Type B pancreatic cell (in vitro differentiated cells): ENCODE measurements around the gene TIGD6. TPM values are rescaled to one million over a fixed set of nuclear protein-coding genes. Genes with fewer than 3 reads are reported as not detected.

Source experiments
- DNase-seq: peaks from one replicate; pipeline ENCODE4 v3.0.0; 2021; ENCODE audit warnings: mixed read lengths; ENCODE audit not compliant: unreplicated experiment; ENCODE audit errors: extremely low spot score
- H3K27ac Mint-ChIP-seq: 2 replicates; pipeline ENCODE4 v1.8.0; 2021; ENCODE audit warnings: mild to moderate bottlenecking, mixed read lengths
- H3K27me3 Mint-ChIP-seq: 2 replicates; pipeline ENCODE4 v1.8.0; 2021; ENCODE audit warnings: mixed read lengths
- H3K36me3 Mint-ChIP-seq: 2 replicates; pipeline ENCODE4 v1.8.0; 2021; ENCODE audit warnings: mixed read lengths
- H3K4me1 Mint-ChIP-seq: one replicate; pipeline ENCODE4 v1.8.0; 2021; ENCODE audit warnings: mixed read lengths; ENCODE audit not compliant: unreplicated experiment
- H3K4me3 Mint-ChIP-seq: 2 replicates; pipeline ENCODE4 v1.8.0; 2021; ENCODE audit warnings: mild to moderate bottlenecking, mixed read lengths
- H3K9me3 Mint-ChIP-seq: 2 replicates; pipeline ENCODE4 v1.8.0; 2021; ENCODE audit warnings: mixed read lengths
- total RNA-seq: library from RNA; stranded (reverse); gene quantifications from 2 replicates; pipeline ENCODE4 v1.2.1, GENCODE V29; 2021; ENCODE audit warnings: low replicate concordance
- TF ChIP-seq, protein P1 (sequence below): fragments of 200-600 bp; sonication (generic); conservative IDR thresholded peaks from 2 replicates; pipeline ENCODE4 v1.5.0; 2021; ENCODE audit warnings: antibody characterized with exemption, mild to moderate bottlenecking

Gene TIGD6
- total RNA-seq, 1 donor from 2014 or later = 4.9 TPM

DNA sequence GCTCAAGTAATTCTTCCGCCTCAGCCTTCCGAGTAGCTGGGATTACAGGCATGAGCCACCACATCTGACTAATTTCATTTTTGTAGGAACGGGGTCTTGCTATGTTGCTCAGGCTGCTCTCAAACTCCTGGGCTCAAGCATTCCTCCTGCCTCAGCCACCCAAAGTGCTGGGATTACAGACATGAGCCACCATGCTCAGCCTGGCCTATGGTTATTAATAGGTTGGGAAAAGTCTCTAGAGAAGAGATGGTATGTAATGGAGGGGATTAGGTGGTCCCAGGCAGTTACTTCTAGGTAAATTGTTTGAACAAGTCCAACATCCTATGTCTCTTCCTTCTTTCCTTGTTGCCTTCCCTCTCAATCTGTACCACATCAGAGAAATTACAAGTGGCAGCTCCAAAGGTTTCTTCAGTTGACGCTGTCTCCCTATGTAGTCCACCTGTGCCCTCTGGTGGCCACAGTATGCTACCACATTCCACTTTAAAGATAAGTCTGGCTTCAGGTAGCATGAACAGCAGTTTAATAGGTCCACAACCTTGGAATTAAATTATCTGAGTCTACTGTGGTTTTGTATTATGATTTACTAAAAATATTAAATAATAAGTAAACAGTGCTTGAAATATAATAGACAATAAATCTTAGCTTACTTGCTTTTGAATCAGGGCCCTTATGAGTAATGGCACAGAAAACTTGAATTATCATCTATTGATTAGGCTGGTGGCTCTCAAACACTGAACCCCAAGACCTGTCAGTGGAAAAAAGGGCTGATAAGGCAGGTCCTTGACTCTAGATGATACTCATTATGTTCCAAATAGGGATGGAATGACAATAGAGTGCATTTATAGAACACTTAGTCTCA lies 9.7 kb downstream of the TIGD6 start:
- DNase-seq = peak; percentile 73
- Mint-ChIP-seq H3K4me3 (no peak overlapping the region), H3K27ac (no peak overlapping the region), H3K9me3 (no peaks in the 10 kb centered on the region), H3K4me1 (peaks cover 8% of the 10 kb centered on the region), H3K36me3 (no peaks in the 10 kb centered on the region), H3K27me3 (no peaks in the 10 kb centered on the region)
- TF ChIP-seq, protein P1, sequence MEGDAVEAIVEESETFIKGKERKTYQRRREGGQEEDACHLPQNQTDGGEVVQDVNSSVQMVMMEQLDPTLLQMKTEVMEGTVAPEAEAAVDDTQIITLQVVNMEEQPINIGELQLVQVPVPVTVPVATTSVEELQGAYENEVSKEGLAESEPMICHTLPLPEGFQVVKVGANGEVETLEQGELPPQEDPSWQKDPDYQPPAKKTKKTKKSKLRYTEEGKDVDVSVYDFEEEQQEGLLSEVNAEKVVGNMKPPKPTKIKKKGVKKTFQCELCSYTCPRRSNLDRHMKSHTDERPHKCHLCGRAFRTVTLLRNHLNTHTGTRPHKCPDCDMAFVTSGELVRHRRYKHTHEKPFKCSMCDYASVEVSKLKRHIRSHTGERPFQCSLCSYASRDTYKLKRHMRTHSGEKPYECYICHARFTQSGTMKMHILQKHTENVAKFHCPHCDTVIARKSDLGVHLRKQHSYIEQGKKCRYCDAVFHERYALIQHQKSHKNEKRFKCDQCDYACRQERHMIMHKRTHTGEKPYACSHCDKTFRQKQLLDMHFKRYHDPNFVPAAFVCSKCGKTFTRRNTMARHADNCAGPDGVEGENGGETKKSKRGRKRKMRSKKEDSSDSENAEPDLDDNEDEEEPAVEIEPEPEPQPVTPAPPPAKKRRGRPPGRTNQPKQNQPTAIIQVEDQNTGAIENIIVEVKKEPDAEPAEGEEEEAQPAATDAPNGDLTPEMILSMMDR = peak; percentile 97

DNA sequence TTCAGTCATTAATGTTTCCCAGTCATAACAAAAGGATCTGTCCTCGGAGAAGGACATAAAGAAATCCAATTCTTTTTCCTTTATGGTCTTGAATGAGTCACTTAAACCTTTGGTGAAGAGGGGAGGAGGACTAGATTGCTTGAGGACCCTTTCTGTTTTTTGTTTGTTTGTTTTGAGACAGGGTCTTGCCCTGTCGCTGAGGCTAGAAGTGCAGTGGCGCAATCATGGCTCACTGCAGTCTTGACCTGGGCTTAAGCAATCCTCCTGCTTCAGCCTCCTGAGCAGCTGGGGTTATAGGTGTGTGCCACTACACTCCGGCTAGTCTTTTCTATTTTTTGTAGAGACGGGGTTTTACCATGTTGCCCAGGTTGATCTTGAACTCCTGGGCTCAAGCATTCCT lies 12.3 kb downstream of the TIGD6 start:
- Mint-ChIP-seq H3K9me3 (no peaks in the 10 kb centered on the region), H3K4me1 (peaks cover 8% of the 10 kb centered on the region), H3K4me3 (no peak overlapping the region), H3K27me3 (no peaks in the 10 kb centered on the region), H3K27ac (no peak overlapping the region), H3K36me3 (no peaks in the 10 kb centered on the region)
- no peak for DNase-seq
- TF ChIP-seq, protein P1 = no peak

DNA sequence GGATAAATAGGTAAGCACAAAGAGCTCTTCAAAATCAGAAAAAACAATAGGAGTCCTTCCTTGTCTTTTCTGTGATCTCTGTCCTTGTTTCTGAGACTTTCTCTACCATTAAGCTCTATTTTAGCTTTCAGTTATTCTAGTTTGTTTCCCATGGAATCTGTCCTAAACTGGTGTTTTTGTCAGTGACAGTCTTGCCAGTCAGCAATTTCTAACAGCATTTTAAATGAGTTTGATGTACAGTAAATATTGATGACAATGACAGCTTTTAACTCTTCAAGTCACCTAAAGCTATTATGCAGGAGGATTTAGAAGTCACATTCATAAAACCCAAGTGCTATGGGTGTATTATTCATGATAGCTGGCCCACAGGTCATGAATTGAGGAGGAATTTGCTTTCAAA lies 17.9 kb downstream of the TIGD6 start:
- Mint-ChIP-seq H3K36me3 (peaks cover 1% of the 10 kb centered on the region), H3K27ac (no peak overlapping the region), H3K4me3 (no peak overlapping the region), H3K27me3 (no peaks in the 10 kb centered on the region), H3K9me3 (no peaks in the 10 kb centered on the region), H3K4me1 (peaks cover 4% of the 10 kb centered on the region)
- DNase-seq = no peak
- TF ChIP-seq, protein P1 = no peak

DNA sequence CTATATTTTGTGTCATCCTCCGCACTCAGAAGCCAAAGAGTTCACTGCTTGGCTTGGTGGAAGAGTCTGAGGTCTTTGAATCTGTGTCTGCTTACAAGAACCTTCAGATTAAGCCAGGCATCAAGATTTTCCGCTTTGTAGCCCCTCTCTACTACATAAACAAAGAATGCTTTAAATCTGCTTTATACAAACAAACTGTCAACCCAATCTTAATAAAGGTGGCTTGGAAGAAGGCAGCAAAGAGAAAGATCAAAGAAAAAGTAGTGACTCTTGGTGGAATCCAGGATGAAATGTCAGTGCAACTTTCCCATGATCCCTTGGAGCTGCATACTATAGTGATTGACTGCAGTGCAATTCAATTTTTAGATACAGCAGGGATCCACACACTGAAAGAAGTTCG lies 19.2 kb downstream of the TIGD6 start:
- H3K4me3 Mint-ChIP-seq = no peak overlapping the region
- TF ChIP-seq, protein P1 = no peak
- H3K36me3 Mint-ChIP-seq = peaks cover 3% of the 10 kb centered on the region
- H3K27ac Mint-ChIP-seq = no peak overlapping the region
- no peak for DNase-seq
- H3K4me1 Mint-ChIP-seq = peaks cover 10% of the 10 kb centered on the region
- H3K9me3 Mint-ChIP-seq = no peaks in the 10 kb centered on the region
- H3K27me3 Mint-ChIP-seq = no peaks in the 10 kb centered on the region

DNA sequence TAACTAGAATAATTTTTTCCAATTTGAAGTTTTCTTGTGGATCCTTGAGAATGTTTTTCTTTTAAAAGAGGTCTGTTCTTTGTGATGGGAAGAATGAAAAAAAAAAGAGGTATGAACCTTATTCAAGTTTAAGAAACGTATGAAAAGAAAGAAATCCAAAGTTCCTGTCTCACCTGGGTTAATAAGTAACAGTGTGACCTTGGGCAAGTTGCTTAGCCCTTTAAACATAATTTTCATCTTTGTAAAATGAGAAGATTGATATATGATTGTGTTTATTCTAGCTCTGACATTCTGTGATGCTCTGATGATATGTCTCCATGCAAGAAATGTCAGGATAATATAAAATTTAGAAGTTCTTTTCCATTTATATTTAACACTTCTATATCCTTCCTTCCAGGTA lies 20.6 kb downstream of the TIGD6 start:
- no peak overlapping the region for H3K4me3 Mint-ChIP-seq
- peaks cover 14% of the 10 kb centered on the region for H3K4me1 Mint-ChIP-seq
- no peaks in the 10 kb centered on the region for H3K27me3 Mint-ChIP-seq
- H3K36me3 Mint-ChIP-seq = peaks cover 5% of the 10 kb centered on the region
- TF ChIP-seq, protein P1 = no peak
- DNase-seq = no peak
- no peak overlapping the region for H3K27ac Mint-ChIP-seq
- no peaks in the 10 kb centered on the region for H3K9me3 Mint-ChIP-seq
